ENCODE measurements around the gene NACC2.

DNA sequence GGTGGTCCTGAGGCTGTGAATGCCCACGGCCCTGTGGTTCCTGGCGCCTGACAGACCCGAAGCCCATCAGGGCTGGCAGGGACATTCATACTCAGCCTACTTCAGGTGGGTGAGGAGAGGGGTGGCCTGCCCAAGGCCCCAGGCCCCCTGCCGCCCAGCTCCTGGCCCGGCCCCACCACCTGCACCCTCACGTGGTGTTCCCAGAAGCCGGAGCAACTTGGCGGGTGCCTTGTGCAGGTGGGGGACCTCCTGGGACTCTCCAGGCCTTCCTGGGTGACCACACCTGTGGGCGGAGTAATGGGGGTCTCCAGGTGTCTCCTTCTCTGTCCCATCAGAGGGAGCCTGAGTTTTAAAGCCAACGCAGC is 97.1 kb downstream of the NACC2 start:
- TF ChIP-seq, protein P1, sequence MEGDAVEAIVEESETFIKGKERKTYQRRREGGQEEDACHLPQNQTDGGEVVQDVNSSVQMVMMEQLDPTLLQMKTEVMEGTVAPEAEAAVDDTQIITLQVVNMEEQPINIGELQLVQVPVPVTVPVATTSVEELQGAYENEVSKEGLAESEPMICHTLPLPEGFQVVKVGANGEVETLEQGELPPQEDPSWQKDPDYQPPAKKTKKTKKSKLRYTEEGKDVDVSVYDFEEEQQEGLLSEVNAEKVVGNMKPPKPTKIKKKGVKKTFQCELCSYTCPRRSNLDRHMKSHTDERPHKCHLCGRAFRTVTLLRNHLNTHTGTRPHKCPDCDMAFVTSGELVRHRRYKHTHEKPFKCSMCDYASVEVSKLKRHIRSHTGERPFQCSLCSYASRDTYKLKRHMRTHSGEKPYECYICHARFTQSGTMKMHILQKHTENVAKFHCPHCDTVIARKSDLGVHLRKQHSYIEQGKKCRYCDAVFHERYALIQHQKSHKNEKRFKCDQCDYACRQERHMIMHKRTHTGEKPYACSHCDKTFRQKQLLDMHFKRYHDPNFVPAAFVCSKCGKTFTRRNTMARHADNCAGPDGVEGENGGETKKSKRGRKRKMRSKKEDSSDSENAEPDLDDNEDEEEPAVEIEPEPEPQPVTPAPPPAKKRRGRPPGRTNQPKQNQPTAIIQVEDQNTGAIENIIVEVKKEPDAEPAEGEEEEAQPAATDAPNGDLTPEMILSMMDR (IDR thresholded peaks at IDR 0.05), result no peak
- no peak for TF ChIP-seq EP300 (IDR thresholded peaks at IDR 0.05)
- no peak for TF ChIP-seq POLR2A (IDR thresholded peaks at IDR 0.05)
